Measurements from ENCODE around the gene WDR90. TPM values are rescaled to one million over a fixed set of nuclear protein-coding genes. Genes with fewer than 3 reads are reported as not detected.

Gene WDR90
- total and polyA plus RNA-seq, 10 of the 15 experiments (the other 5 are each of a cell fraction or from before 2014, with no cell fraction given): 2.0 to 65.0 (median 16.7) TPM

DNA sequence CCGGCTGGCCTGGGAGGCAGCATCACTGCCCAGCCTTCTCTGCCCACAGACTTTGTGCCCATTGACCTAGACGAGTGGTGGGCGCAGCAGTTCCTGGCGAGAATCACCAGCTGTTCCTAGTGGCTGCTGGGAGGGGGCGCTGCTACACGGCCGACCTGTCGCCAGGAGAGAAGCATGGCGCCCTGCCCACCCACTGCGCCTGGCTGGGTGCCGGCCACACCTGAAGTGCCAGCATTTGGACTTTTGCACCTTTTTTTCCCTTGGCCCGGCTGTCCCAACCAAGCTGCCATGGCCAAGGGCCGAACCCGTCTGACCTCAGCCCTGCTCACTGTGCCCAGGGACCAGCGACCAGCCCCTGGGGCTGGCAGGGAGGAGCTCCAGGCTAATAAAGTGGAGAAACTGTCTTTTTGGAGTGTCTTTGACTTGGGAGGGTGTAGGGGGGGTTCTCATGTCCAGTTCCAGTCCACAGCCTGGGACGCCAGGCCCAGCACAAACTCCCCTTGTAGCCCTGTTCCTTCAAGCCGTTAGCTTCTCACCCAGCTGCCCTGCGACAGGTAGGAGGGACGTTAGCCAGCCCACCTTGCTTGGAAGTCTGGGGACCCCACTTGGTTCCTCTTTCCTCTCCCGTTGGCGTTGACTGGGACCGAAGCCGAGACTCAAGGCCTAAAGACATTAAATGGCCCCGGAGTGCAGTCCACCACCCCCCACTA is 939 bp upstream of the WDR90 start (continued):
- no peak for TF ChIP-seq BCLAF1 (IDR thresholded peaks at IDR 0.05)
- TF ChIP-seq STAT1 (conservative IDR thresholded peaks at IDR 0.05): no peak
- TF ChIP-seq, protein P1, sequence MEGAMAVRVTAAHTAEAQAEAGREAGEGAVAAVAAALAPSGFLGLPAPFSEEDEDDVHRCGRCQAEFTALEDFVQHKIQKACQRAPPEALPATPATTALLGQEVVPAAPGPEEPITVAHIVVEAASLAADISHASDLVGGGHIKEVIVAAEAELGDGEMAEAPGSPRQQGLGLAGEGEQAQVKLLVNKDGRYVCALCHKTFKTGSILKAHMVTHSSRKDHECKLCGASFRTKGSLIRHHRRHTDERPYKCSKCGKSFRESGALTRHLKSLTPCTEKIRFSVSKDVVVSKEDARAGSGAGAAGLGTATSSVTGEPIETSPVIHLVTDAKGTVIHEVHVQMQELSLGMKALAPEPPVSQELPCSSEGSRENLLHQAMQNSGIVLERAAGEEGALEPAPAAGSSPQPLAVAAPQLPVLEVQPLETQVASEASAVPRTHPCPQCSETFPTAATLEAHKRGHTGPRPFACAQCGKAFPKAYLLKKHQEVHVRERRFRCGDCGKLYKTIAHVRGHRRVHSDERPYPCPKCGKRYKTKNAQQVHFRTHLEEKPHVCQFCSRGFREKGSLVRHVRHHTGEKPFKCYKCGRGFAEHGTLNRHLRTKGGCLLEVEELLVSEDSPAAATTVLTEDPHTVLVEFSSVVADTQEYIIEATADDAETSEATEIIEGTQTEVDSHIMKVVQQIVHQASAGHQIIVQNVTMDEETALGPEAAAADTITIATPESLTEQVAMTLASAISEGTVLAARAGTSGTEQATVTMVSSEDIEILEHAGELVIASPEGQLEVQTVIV (IDR thresholded peaks at IDR 0.05; ENCODE audit: borderline replicate concordance, partially characterized antibody): no peak
- TF ChIP-seq RELB (IDR thresholded peaks at IDR 0.05; ENCODE audit: low read depth): 0 out of 2 replicates have a peak, but pooled peaks have one; percentile 17
- TF ChIP-seq EP300 (IDR thresholded peaks at IDR 0.05; ENCODE audit: borderline replicate concordance in 1 of 2, control insufficient read depth in 1 of 2, low read depth in 2 of 2, low read length in 2 of 2): no peak
- TF ChIP-seq RUNX3 (IDR thresholded peaks at IDR 0.05; ENCODE audit: low read length): peak; percentile 34; the same call in 1 of the 2 replicates
- TF ChIP-seq ATF2 (IDR thresholded peaks at IDR 0.05; ENCODE audit: low read length): no peak
- TF ChIP-seq JUND (IDR thresholded peaks at IDR 0.05; ENCODE audit: low read depth, low read length): no peak
- TF ChIP-seq YY1 (IDR thresholded peaks at IDR 0.05; ENCODE audit: low read depth, low read length): peak; percentile 90
- TF ChIP-seq TCF7 (IDR thresholded peaks at IDR 0.05; ENCODE audit: borderline replicate concordance): no peak
- no peak for TF ChIP-seq RBBP5 (conservative IDR thresholded peaks at IDR 0.05)
- TF ChIP-seq ZNF24 (IDR thresholded peaks at IDR 0.05): no peak
- TF ChIP-seq NFXL1 (IDR thresholded peaks at IDR 0.05; ENCODE audit: borderline replicate concordance): no peak
- TF ChIP-seq RAD51 (IDR thresholded peaks at IDR 0.05): no peak
- peak; percentile 70 for TF ChIP-seq MXI1 (IDR thresholded peaks at IDR 0.05; ENCODE audit: low read depth, low read length)
- no peak for TF ChIP-seq SREBF2 (IDR thresholded peaks at IDR 0.05; ENCODE audit: low read length)
- no peak for TF ChIP-seq MTA3 (IDR thresholded peaks at IDR 0.05; ENCODE audit: borderline replicate concordance, low read length)
- no peak for TF ChIP-seq RFX5 (IDR thresholded peaks at IDR 0.05; ENCODE audit: low read depth, low read length)
- 0 out of 2 replicates have a peak, but pooled peaks have one; percentile 41 for TF ChIP-seq RB1 (IDR thresholded peaks at IDR 0.05; ENCODE audit: borderline replicate concordance)
- TF ChIP-seq, protein P2, sequence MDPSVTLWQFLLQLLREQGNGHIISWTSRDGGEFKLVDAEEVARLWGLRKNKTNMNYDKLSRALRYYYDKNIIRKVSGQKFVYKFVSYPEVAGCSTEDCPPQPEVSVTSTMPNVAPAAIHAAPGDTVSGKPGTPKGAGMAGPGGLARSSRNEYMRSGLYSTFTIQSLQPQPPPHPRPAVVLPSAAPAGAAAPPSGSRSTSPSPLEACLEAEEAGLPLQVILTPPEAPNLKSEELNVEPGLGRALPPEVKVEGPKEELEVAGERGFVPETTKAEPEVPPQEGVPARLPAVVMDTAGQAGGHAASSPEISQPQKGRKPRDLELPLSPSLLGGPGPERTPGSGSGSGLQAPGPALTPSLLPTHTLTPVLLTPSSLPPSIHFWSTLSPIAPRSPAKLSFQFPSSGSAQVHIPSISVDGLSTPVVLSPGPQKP (IDR thresholded peaks at IDR 0.05; ENCODE audit: low read depth, low read length): no peak
